Motor neuron (in vitro differentiated cells): Measurements from ENCODE around the gene LRRC32. TPM values are rescaled to one million over a fixed set of nuclear protein-coding genes. Genes with fewer than 3 reads are reported as not detected.

Source experiments
- ATAC-seq, 8 experiments: fragments of 200-7000 bp; cut with Tn5 transposase; replicated peaks in 6 of 8; 2 replicates each; pipeline ENCODE4 v1.8.0; 2021; ENCODE audit warnings: mild to moderate bottlenecking in 8 of 8, moderate library complexity in 8 of 8
- H3K27ac ChIP-seq, 2 donors: fragments of 250-450 bp; sonication (Bioruptor Pico); 2 replicates each; pipeline ENCODE4 v1.9.0; 2021; ENCODE audit warnings: antibody characterized with exemption in 2 of 2, mild to moderate bottlenecking in 2 of 2, moderate library complexity in 1 of 2
- H3K4me1 ChIP-seq, 2 donors: fragments of 250-450 bp; sonication (Bioruptor Pico); replicated peaks in 1 of 2; 2 replicates each; pipeline ENCODE4 v1.6.1; 2021; ENCODE audit warnings: antibody characterized with exemption in 2 of 2, mild to moderate bottlenecking in 2 of 2, moderate library complexity in 1 of 2
- H3K4me3 ChIP-seq, 5 donors: fragments of 250-450 bp; sonication (Bioruptor Pico); 2 replicates each; pipeline ENCODE4 v1.9.0; 2021; ENCODE audit warnings: antibody characterized with exemption in 5 of 5, mild to moderate bottlenecking in 5 of 5, moderate library complexity in 4 of 5
- WGBS, 10 experiments: fragments of 450-650 bp; shearing (Covaris generic); methylation state at CpG; one replicate each; pipeline ENCODE4 v1.0.0; 2022; 5-methylcytosine and 5-hydroxymethylcytosine counted together
- in situ Hi-C, 9 experiments: fragments of 400-800 bp; cut with MboI; loops; one replicate each; pipeline ENCODE4 v1.15.0; 2021; ENCODE audit warnings: low sequenced_read_pairs in 9 of 9, low pct_unique_long_range_greater_than_20kb in 2 of 9; ENCODE audit not compliant: unreplicated experiment in 9 of 9
- total RNA-seq, 8 experiments: library from RNA; unstranded; fragments of 300-600 nt; gene quantifications; 2 replicates each; pipeline versions ENCODE4 v1.2.3 to v1.2.4, GENCODE V29; 2022

LRRC32 gene
- total RNA-seq, 8 experiments from 2014 or later = 0.27 to 12.5 (median 0.62) TPM

- in situ Hi-C loops = no loop called here
- WGBS, 10 experiments = 24 to 93% (median 83%) methylated on average over 1 to 6 of the region's 6 CpGs; no CpG with 5 or more reads in 1 of the 10 experiments
Measured at GRCh38 chr11:76630600-76631281, 39.8 kb downstream of the LRRC32 start.

GRCh38 chr11:76629853-76630599 lies 40.5 kb downstream of the LRRC32 start:
- peak in 7 of 8 experiments; percentile 31 to 90 (median 51) for ATAC-seq
- WGBS, 10 experiments = 10 to 100% (median 52%) methylated on average over 1 to 8 of the region's 11 CpGs; no CpG with 5 or more reads in 4 of the 10 experiments
- Histone ChIP-seq H3K4me1 (no peaks in the 10 kb centered on the region), H3K4me3 (no peak overlapping the region), H3K27ac (no peak overlapping the region)
- in situ Hi-C loops = no loop called here

More at GRCh38 chr11:76630600-76631281, 39.8 kb downstream of the LRRC32 start:
- Histone ChIP-seq H3K4me1 (no peaks in the 10 kb centered on the region), H3K4me3 (no peak overlapping the region), H3K27ac (no peak overlapping the region)
- peak in 2 of 8 experiments; percentile 18 to 20 for ATAC-seq

GRCh38 chr11:76629116-76629852 lies 41.3 kb downstream of the LRRC32 start:
- H3K4me3 ChIP-seq = no peak overlapping the region
- in situ Hi-C loops = no loop called here
- H3K27ac ChIP-seq = no peak overlapping the region
- 80 to 100% (median 86%) methylated on average over 1 to 4 of the region's 10 CpGs; no CpG with 5 or more reads in 6 of the 10 experiments for WGBS, 10 experiments
- H3K4me1 ChIP-seq = no peaks in the 10 kb centered on the region
- peak in 1 of 8 experiments; percentile 43 for ATAC-seq

- Histone ChIP-seq H3K27ac (no peak overlapping the region), H3K4me3 (no peak overlapping the region), H3K4me1 (no peaks in the 10 kb centered on the region)
- 67 to 100% (median 88%) methylated on average over 1 to 7 of the region's 8 CpGs; no CpG with 5 or more reads in 4 of the 10 experiments for WGBS, 10 experiments
- in situ Hi-C loops = no loop called here
- no peak for ATAC-seq
Measured at GRCh38 chr11:76628408-76628947, 42.1 kb downstream of the LRRC32 start.

- Histone ChIP-seq H3K4me1 (no peaks in the 10 kb centered on the region), H3K4me3 (no peak overlapping the region), H3K27ac (no peak overlapping the region)
- WGBS, 10 experiments = 71 to 94% (median 84%) methylated on average over 1 to 7 of the region's 7 CpGs; no CpG with 5 or more reads in 3 of the 10 experiments
- in situ Hi-C loops = no loop called here
- ATAC-seq = no peak
Measured at GRCh38 chr11:76627606-76628005, 42.9 kb downstream of the LRRC32 start.

GRCh38 chr11:76626921-76627401 lies 43.6 kb downstream of the LRRC32 start:
- ATAC-seq = no peak
- Histone ChIP-seq H3K4me1 (no peaks in the 10 kb centered on the region), H3K4me3 (no peak overlapping the region), H3K27ac (no peak overlapping the region)
- in situ Hi-C loops = no loop called here
- 74 to 92% (median 83%) methylated on average over 2 to 6 of the region's 6 CpGs; no CpG with 5 or more reads in 5 of the 10 experiments for WGBS, 10 experiments

GRCh38 chr11:76626266-76626665 lies 44.3 kb downstream of the LRRC32 start:
- Histone ChIP-seq H3K4me1 (peaks cover 0 to 2% of the 10 kb centered on the region in 2 donors), H3K27ac (no peak overlapping the region), H3K4me3 (no peak overlapping the region)
- WGBS, 10 experiments = 80 to 83% (median 80%) methylated on average over 1 to 2 of the region's 3 CpGs; no CpG with 5 or more reads in 7 of the 10 experiments
- no peak for ATAC-seq
- in situ Hi-C loops = no loop called here

GRCh38 chr11:76625472-76626186 lies 44.9 kb downstream of the LRRC32 start:
- H3K4me1 ChIP-seq = peaks cover 0 to 2% of the 10 kb centered on the region in 2 donors
- H3K27ac ChIP-seq = no peak overlapping the region
- no peak for ATAC-seq
- no peak overlapping the region for H3K4me3 ChIP-seq
- in situ Hi-C loops = no loop called here
- WGBS, 10 experiments = 83 to 100% (median 83%) methylated on average over 1 of the region's 1 CpG; no CpG with 5 or more reads in 7 of the 10 experiments

- 73 to 92% (median 82%) methylated on average over 1 to 9 of the region's 15 CpGs; no CpG with 5 or more reads in 4 of the 10 experiments for WGBS, 10 experiments
- Histone ChIP-seq H3K27ac (no peak overlapping the region), H3K4me3 (no peak overlapping the region), H3K4me1 (peaks cover 0 to 2% of the 10 kb centered on the region in 2 donors)
- no peak for ATAC-seq
- in situ Hi-C loops = no loop called here
Measured at GRCh38 chr11:76624500-76625379, 45.8 kb downstream of the LRRC32 start.

- H3K27ac ChIP-seq = no peak overlapping the region
- no peak overlapping the region for H3K4me3 ChIP-seq
- peaks cover 0 to 2% of the 10 kb centered on the region in 2 donors for H3K4me1 ChIP-seq
- WGBS, 10 experiments = 33 to 100% (median 64%) methylated on average over 1 of the region's 6 CpGs; no CpG with 5 or more reads in 6 of the 10 experiments
- in situ Hi-C loops = no loop called here
- no peak for ATAC-seq
Measured at GRCh38 chr11:76623884-76624419, 46.6 kb downstream of the LRRC32 start.

GRCh38 chr11:76623171-76623883 lies 47.2 kb downstream of the LRRC32 start:
- Histone ChIP-seq H3K4me3 (no peak overlapping the region), H3K27ac (no peak overlapping the region), H3K4me1 (peaks cover 0 to 2% of the 10 kb centered on the region in 2 donors)
- 60 to 100% (median 90%) methylated on average over 2 to 10 of the region's 12 CpGs; no CpG with 5 or more reads in 5 of the 10 experiments for WGBS, 10 experiments
- ATAC-seq = peak in 2 of 8 experiments; percentile 49 to 70
- in situ Hi-C loops = no loop called here
